Measurements from ENCODE around the gene ATAD2B. TPM values are rescaled to one million over a fixed set of nuclear protein-coding genes. Genes with fewer than 3 reads are reported as not detected.
A peak's percentile ranks its signal among the peaks of the same experiment; 100 is the strongest.

ATAD2B gene
- total RNA-seq, 1 experiment from 2014 or later = 7.6 TPM

- DNase-seq (ENCODE audit: low read depth) = no peak
These were observed 89.1 kb downstream of the ATAD2B start for GRCh38 chr2:23837871-23838270.

GRCh38 chr2:23836971-23837565 lies 89.9 kb downstream of the ATAD2B start:
- no peak for DNase-seq (ENCODE audit: low read depth)

- DNase-seq (ENCODE audit: low read depth) = no peak
These were observed 90.4 kb downstream of the ATAD2B start for GRCh38 chr2:23836505-23836904.

DNA sequence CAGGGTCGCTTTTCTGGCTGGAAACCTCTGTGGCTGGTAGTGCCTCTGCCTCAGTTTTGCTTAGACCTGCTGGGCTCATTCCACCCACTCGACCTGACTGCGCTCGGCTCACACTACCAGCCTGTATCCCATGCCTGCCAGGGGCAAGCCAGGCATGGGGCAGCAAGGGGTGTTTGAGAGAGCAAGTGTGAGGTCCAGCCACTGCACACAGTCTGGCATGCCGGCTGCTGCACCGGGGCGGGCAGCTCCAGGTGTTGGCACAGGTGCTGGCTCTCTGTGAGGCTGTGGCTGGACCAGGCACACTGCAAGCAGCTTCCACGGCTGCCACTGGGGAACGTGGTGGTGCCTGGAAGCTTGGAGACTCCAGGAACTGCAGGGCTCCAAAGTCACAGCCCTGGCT lies 90.9 kb downstream of the ATAD2B start:
- no peak for DNase-seq (ENCODE audit: low read depth)

- no peak for DNase-seq (ENCODE audit: low read depth)
These were observed 91.5 kb downstream of the ATAD2B start for GRCh38 chr2:23835423-23835822.

GRCh38 chr2:23828986-23829385 lies 97.9 kb downstream of the ATAD2B start:
- DNase-seq (ENCODE audit: low read depth) = no peak

DNA sequence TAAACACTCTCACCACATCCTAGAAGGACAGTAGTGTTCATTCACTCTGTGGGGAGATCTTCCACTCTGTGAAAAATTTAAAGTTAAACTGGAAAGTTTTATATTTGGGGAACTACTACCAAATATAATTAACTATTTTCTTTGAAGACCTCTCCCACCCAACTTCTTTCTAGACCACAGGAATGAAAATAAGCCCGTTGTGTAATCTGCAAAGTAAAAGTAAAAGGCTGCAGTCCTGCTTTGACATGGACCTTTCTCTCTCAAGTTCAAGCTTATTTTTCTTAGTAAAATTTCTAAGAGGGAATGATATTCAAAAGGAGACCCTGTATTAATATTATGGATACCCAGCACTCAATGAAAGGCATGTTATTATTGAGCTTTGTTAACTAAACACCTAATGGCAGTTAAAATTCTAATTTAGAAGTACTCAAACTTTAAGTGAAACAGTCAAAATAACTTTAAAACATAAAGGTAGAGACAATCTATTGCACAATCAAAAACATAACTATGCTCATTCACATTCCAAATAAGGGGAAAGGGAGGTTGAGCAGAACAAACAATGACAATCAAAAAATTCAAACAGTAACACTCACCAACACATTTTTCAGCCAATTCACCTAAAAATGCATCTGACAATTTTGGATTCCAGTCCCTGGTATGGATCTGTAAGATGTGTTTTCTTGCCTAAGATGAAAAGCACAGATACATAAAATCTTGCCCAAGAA lies 98.5 kb downstream of the ATAD2B start:
- no peak for DNase-seq (ENCODE audit: low read depth)

DNA sequence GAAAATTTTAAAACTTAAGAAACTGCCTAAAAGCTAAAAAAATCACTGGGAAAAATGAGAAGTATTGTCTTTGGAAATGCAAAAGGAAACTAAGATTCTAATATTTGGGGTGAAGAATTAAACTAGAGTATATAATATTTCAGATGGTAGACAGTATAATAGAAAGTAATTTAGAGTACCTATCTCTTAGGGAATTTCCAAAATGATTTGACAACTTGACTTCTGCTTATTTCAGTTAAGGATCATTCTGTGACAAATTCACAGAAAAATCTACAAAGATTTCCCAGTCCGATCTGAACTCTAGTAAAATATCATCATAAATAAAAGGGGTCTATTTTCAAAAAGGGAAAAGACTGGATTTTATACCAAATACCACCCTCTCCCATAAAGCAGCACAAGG lies 99.6 kb downstream of the ATAD2B start:
- no peak for DNase-seq (ENCODE audit: low read depth)

DNA sequence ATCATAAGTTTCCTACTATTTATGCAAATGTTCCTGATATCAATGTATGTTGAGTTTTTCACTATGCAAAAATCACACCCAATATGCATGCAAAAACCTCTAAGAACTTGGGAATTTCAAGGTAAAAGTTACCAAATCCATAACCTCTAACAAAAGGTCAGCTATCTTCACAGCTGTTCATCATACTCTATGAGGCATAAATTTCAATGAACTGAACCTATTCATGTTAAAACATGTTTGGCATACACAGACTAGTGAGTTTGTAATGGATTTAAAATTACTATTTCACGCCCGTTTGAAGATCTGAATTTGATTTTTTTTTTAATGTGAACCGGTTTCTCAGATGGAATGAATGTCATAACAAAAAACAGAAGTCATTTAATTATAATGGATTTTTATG lies 100.2 kb downstream of the ATAD2B start:
- no peak for DNase-seq (ENCODE audit: low read depth)

GRCh38 chr2:23826040-23826439 lies 100.9 kb downstream of the ATAD2B start:
- no peak for DNase-seq (ENCODE audit: low read depth)

- peak; percentile 56 for DNase-seq (ENCODE audit: low read depth)
These were observed 102.1 kb downstream of the ATAD2B start for GRCh38 chr2:23824777-23825212.

GRCh38 chr2:23823863-23824262 lies 103.1 kb downstream of the ATAD2B start:
- DNase-seq (ENCODE audit: low read depth) = no peak

GRCh38 chr2:23814963-23815362 lies 112.0 kb downstream of the ATAD2B start:
- DNase-seq (ENCODE audit: low read depth) = no peak

GRCh38 chr2:23813438-23813837 lies 113.5 kb downstream of the ATAD2B start:
- DNase-seq (ENCODE audit: low read depth) = no peak

- no peak for DNase-seq (ENCODE audit: low read depth)
These were observed 117.8 kb downstream of the ATAD2B start for GRCh38 chr2:23809150-23809549.

DNA sequence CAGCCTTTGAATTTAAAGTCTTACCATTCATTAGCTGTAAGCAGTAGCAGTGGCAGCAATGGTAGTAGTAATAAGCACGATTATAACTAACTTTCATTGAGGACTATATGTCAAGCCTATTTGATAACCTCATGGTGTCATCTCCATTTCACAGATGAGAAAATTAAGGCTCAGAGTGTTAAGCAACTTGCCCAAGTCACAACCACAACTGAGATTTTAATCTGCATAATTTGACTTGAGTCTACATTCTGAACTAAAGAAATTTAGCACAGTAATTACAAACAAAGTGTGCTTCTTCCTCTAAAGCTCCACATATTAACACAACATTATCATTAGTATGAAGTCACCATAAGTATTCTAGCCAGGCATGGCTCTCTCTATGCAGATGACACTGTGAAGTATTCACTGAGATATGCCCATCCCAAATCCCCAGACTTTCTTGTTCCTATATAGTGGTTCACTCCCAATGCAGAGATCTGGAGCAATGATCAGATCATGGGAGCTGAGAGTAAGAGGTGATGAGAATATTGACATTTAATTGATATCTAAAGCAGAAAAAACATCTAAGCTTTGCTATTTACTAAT lies 120.2 kb downstream of the ATAD2B start:
- no peak for DNase-seq (ENCODE audit: low read depth)

- DNase-seq (ENCODE audit: low read depth) = peak; percentile 6
These were observed 120.7 kb downstream of the ATAD2B start for GRCh38 chr2:23806201-23806600.

DNA sequence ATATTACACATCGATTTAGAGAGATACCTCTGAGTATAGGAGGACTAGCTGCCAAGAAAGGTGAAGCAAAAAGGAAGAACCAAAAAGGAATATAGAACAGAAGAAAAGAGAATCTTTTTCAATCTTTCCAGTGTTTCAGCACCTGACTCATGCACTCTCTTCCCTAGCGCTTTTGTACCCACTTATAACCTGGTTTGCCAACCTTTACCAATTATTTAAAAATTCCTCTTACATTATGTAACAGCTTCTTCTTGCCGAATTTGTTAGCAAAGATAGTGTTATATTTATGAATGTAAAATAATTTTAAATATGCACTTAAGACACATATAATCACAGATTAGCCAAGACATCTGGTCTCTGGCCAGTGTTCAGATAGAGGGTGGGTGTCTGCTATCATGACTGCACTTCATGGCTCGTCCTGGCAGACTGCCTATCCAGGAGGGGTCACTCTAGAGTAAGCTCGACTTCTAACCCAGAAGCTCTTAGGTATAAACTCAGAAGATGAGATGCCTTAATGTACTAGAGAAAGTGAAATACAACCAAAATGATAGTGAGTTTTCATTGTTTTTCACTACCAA lies 122.9 kb downstream of the ATAD2B start:
- peak; percentile 44 for DNase-seq (ENCODE audit: low read depth)

- peak; percentile 33 for DNase-seq (ENCODE audit: low read depth)
These were observed 123.5 kb downstream of the ATAD2B start for GRCh38 chr2:23803264-23803964.

GRCh38 chr2:23801396-23801795 lies 125.5 kb downstream of the ATAD2B start:
- no peak for DNase-seq (ENCODE audit: low read depth)

- no peak for DNase-seq (ENCODE audit: low read depth)
These were observed 132.7 kb downstream of the ATAD2B start for GRCh38 chr2:23794234-23794633.

- DNase-seq (ENCODE audit: low read depth) = no peak
These were observed 133.4 kb downstream of the ATAD2B start for GRCh38 chr2:23793476-23793875.
